GM12878 (cell line): ENCODE measurements around the gene CDH4. TPM values are rescaled to one million over a fixed set of nuclear protein-coding genes. Genes with fewer than 3 reads are reported as not detected.

ENCODE experiments used
- ATAC-seq: fragments of 200-7000 bp; cut with Tn5 transposase; 3 replicates; pipeline ENCODE4 v1.9.1; 2020; ENCODE audit warnings: mild to moderate bottlenecking, moderate library complexity
- BruUV-seq: library from RNA; stranded (reverse); fragments of 400-500 nt; replicated peaks from 2 replicates; lab custom pipeline; 2021; lab: Mats Ljungman, UMichigan
- CTCF ChIA-PET: fragments of 300-600 bp; sonication (Branson Sonifier 250); formaldehyde crosslinking; extraction: SDS; loops from one replicate; lab custom pipeline; 2021; ENCODE audit warnings: inconsistent platforms; lab: Yijun Ruan, JAX
- POLR2A ChIA-PET: fragments of 350-600 bp; formaldehyde crosslinking; extraction: SDS; loops from one replicate; lab custom pipeline; 2021; ENCODE audit warnings: inconsistent platforms; lab: Charles Lee
- RAD21 ChIA-PET: fragments of 300-600 bp; sonication (Branson Sonifier 250); formaldehyde crosslinking; loops from one replicate; lab custom pipeline; 2023; ENCODE audit warnings: antibody characterized with exemption; ENCODE audit not compliant: unreplicated experiment; lab: Charles Lee
- SMC1A ChIA-PET: fragments of 300-600 bp; sonication (Branson Sonifier 250); formaldehyde crosslinking; loops from one replicate; lab custom pipeline; 2023; ENCODE audit not compliant: unreplicated experiment, uncharacterized antibody; lab: Charles Lee
- DNase-seq: peaks from one replicate; pipeline ENCODE4 v3.0.0-alpha.2; 2011; ENCODE audit warnings: low read depth, low spot score
- FAIRE-seq: peaks from 3 replicates; lab custom pipeline; 2011; peaks lifted over from hg19 to GRCh38; lab: Jason Lieb, UNC
- H2AFZ ChIP-seq: 2 replicates; pipeline ENCODE4 v1.6.0; 2011; ENCODE audit warnings: low read depth, low read length, control low read depth; ENCODE audit not compliant: control insufficient read depth
- H3K27ac ChIP-seq: 2 replicates; pipeline ENCODE4 v1.5.1; 2011; ENCODE audit warnings: control low read depth; ENCODE audit not compliant: control insufficient read depth, insufficient read depth
- H3K27me3 ChIP-seq, 2 experiments: replicated peaks in 1 of 2; 2 replicates each; pipeline versions ENCODE4 v1.6.0 to v1.6.1; 2011; ENCODE audit warnings: low read length in 1 of 2; ENCODE audit not compliant: control insufficient read depth in 2 of 2, insufficient read depth in 2 of 2
- H3K36me3 ChIP-seq, 2 experiments: 2 replicates each; pipeline ENCODE4 v1.5.1; 2011; ENCODE audit warnings: low read length in 1 of 2; ENCODE audit not compliant: control insufficient read depth in 2 of 2, insufficient read depth in 2 of 2
- H3K4me1 ChIP-seq: 2 replicates; pipeline ENCODE4 v1.6.1; 2011; ENCODE audit warnings: mild to moderate bottlenecking, low read length, moderate library complexity, mixed read lengths; ENCODE audit not compliant: control insufficient read depth, insufficient read depth
- H3K4me2 ChIP-seq: 2 replicates; pipeline ENCODE4 v1.6.0; 2011; ENCODE audit warnings: control low read depth; ENCODE audit not compliant: control insufficient read depth, insufficient read depth
- H3K4me3 ChIP-seq: fragments of 200-600 bp; sonication (generic); 2 replicates; pipeline ENCODE4 v1.5.1; 2016
- H3K79me2 ChIP-seq: 2 replicates; pipeline ENCODE4 v1.6.0; 2011; ENCODE audit warnings: low read length; ENCODE audit not compliant: control insufficient read depth, insufficient read depth
- H3K9ac ChIP-seq: 2 replicates; pipeline ENCODE4 v1.8.0; 2011; ENCODE audit warnings: low read length, control low read depth, mixed read lengths; ENCODE audit not compliant: control insufficient read depth, insufficient read depth
- H3K9me3 ChIP-seq: replicated peaks from 3 replicates; pipeline ENCODE4 v1.5.1; 2011; ENCODE audit warnings: mild to moderate bottlenecking, low read length; ENCODE audit not compliant: control insufficient read depth, insufficient read depth
- H4K20me1 ChIP-seq: 2 replicates; pipeline ENCODE4 v1.6.0; 2011; ENCODE audit not compliant: control insufficient read depth, insufficient read depth
- BCLAF1 ChIP-seq: fragments of 450-650 bp; IDR thresholded peaks from 2 replicates; pipeline ENCODE4 v1.6.1; 2017; ENCODE audit warnings: antibody characterized with exemption, mild to moderate bottlenecking, moderate library complexity
- CBFB ChIP-seq: IDR thresholded peaks from 2 replicates; pipeline ENCODE4 v1.6.1; 2016; ENCODE audit warnings: antibody characterized with exemption, low read depth
- CUX1 ChIP-seq: IDR thresholded peaks from 2 replicates; pipeline ENCODE4 v1.6.1; 2012; ENCODE audit warnings: improper control_type of control experiment, low read depth, low read length; ENCODE audit not compliant: insufficient replicate concordance
- ETV6 ChIP-seq, 2 experiments: fragments of 450-650 bp in 1 of 2; IDR thresholded peaks in 1 of 2; conservative IDR thresholded peaks in 1 of 2; 2 replicates each; pipeline ENCODE4 v1.6.1; 2014; ENCODE audit warnings: antibody characterized with exemption in 1 of 2, borderline replicate concordance in 1 of 2, low read depth in 1 of 2, mild to moderate bottlenecking in 1 of 2, moderate library complexity in 1 of 2
- HCFC1 ChIP-seq: fragments of 150-350 bp; IDR thresholded peaks from 2 replicates; pipeline ENCODE4 v1.6.1; 2014; ENCODE audit warnings: low read length
- IRF5 ChIP-seq: fragments of 450-650 bp; IDR thresholded peaks from 2 replicates; pipeline ENCODE4 v1.6.1; 2017; ENCODE audit warnings: borderline replicate concordance
- NRF1 ChIP-seq: conservative IDR thresholded peaks from 2 replicates; pipeline ENCODE4 v1.6.1; 2011; ENCODE audit warnings: mild to moderate bottlenecking, low read depth, low read length, improper control_type of control experiment
- POLR2AphosphoS2 ChIP-seq: IDR thresholded peaks from 2 replicates; pipeline ENCODE4 v1.6.1; 2011; ENCODE audit warnings: low read depth, mild to moderate bottlenecking, low read length, improper control_type of control experiment, moderate library complexity
- RELB ChIP-seq: fragments of 450-650 bp; IDR thresholded peaks from 2 replicates; pipeline ENCODE4 v1.6.1; 2017; ENCODE audit warnings: low read depth, mild to moderate bottlenecking, moderate library complexity
- SREBF2 ChIP-seq: IDR thresholded peaks from 2 replicates; pipeline ENCODE4 v1.6.1; 2012; ENCODE audit warnings: mild to moderate bottlenecking, low read length
- TAF1 ChIP-seq: IDR thresholded peaks from 2 replicates; pipeline ENCODE4 v1.6.1; 2011; ENCODE audit warnings: mild to moderate bottlenecking, low read depth, low read length, borderline replicate concordance
- ZNF274 ChIP-seq: IDR thresholded peaks from one replicate; pipeline ENCODE4 v1.8.0; 2011; ENCODE audit not compliant: insufficient read length, insufficient read depth
- WGBS: methylation state at CpG from one replicate; pipeline ENCODE4 v1.1.6; 2016; ENCODE audit warnings: low lambda C conversion rate; ENCODE audit not compliant: insufficient replicate concordance, insufficient coverage; ENCODE audit errors: missing lambda C conversion rate; 5-methylcytosine and 5-hydroxymethylcytosine counted together
- in situ Hi-C: fragments of 300-500 bp; cut with MboI; formaldehyde crosslinking; loops from 9 replicates; pipeline ENCODE4 v1.14.3; 2018; ENCODE audit warnings: mixed read lengths
- intact Hi-C: fragments of 100-400 bp; cut with micrococcal nuclease; formaldehyde crosslinking; loops from one replicate; pipeline ENCODE4 v1.14.2; 2022; ENCODE audit not compliant: unreplicated experiment
- polyA plus RNA-seq, 11 experiments: library from polyadenylated mRNA; depleted of rRNA in 4 of 11; unstranded in 6 of 11; stranded (reverse) in 5 of 11; fragments of >200 nt; fragmentation: Nextera tagmentation in 4 of 11; fragmentation: Illumina TruSeq in 1 of 11; extraction: Ambion mirVana in 4 of 11; extraction: Trizol in 1 of 11; gene quantifications; 1 replicate in 1 of 11; 2 replicates in 10 of 11; pipeline versions ENCODE4 v1.2.1 to v1.2.3, GENCODE V29; 2011 to 2016; ENCODE audit warnings: inconsistent platforms in 2 of 11, missing spikeins in 2 of 11, low read depth in 1 of 11
- total RNA-seq, 4 experiments: library from RNA; depleted of rRNA in 3 of 4; stranded (reverse); fragments of >200 nt in 3 of 4; fragmentation: Illumina TruSeq in 1 of 4; extraction: Trizol in 1 of 4; gene quantifications; 2 replicates each; pipeline versions ENCODE4 v1.2.1 to v1.2.3, GENCODE V29; 2013 to 2021

CDH4 gene
- total and polyA plus RNA-seq, 10 of the 15 experiments (the other 5 are each of a cell fraction or from before 2014, with no cell fraction given) = not detected

- TF ChIP-seq BCLAF1 (no peak), HCFC1 (no peak), ZNF274 (no peak)
These were observed 394.4 kb downstream of the CDH4 start (continued) for GRCh38 chr20:61646453-61646852.

- Histone ChIP-seq H3K4me2 (no peak overlapping the region), H2AFZ (no peak overlapping the region), H3K27ac (no peak overlapping the region), H3K36me3 (no peaks in the 10 kb centered on the region), H3K9me3 (no peaks in the 10 kb centered on the region), H4K20me1 (no peaks in the 10 kb centered on the region), H3K27me3 (no peaks in the 10 kb centered on the region), H3K4me3 (no peak overlapping the region), H3K4me1 (no peaks in the 10 kb centered on the region), H3K9ac (no peak overlapping the region), H3K79me2 (no peaks in the 10 kb centered on the region)
- SMC1A ChIA-PET = no interaction called here
- FAIRE-seq (no peak), DNase-seq (no peak), ATAC-seq (no peak)
- CTCF ChIA-PET = no interaction called here
- intact Hi-C loops (no loop called here), in situ Hi-C loops (no loop called here)
- 27% methylated on average over 8 of the region's 8 CpGs for WGBS
- no TSS peak for BruUV-seq
- POLR2A ChIA-PET = no interaction called here
- RAD21 ChIA-PET = no interaction called here
- TF ChIP-seq CUX1 (no peak), POLR2AphosphoS2 (no peak), ZNF274 (no peak), NRF1 (no peak), TAF1 (no peak), RELB (no peak), IRF5 (no peak), SREBF2 (no peak), CBFB (no peak), ETV6 (conservative IDR thresholded peaks at IDR 0.05 in 1 of 2, IDR thresholded peaks at IDR 0.05 in 1 of 2; ENCODE audit: borderline replicate concordance in 1 of 2, low read depth in 1 of 2) (no peak)
These were observed 394.9 kb downstream of the CDH4 start for GRCh38 chr20:61646986-61647385.
